ENCODE measurements around the gene PLXNA4.

DNA sequence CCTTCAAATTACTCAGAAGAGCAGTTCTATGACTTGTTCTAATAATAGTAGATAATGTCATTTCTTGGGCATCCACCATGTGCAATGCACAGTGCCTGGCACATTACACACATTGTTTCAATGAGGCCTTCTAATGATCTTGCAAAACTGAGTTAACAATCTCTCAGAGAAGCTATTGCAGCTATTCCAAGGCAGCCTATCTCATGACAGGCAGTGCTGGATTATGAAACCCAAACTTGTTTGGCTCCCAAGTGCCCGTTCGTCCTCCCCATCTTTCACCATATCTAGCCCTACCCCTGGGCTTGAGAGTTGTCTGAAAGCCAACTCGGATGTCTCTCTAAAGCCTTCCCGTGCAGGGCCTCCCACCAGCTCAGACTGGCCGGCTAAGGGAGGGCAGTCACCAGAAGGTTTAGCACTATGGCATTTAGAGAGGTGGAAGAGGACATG lies 405.1 kb downstream of the PLXNA4 start:
- TF ChIP-seq EZH2 (IDR thresholded peaks at IDR 0.05; ENCODE audit: borderline replicate concordance, insufficient read depth, low read depth, low read length, poor library complexity, severe bottlenecking) = no peak
- TF ChIP-seq, protein P1, sequence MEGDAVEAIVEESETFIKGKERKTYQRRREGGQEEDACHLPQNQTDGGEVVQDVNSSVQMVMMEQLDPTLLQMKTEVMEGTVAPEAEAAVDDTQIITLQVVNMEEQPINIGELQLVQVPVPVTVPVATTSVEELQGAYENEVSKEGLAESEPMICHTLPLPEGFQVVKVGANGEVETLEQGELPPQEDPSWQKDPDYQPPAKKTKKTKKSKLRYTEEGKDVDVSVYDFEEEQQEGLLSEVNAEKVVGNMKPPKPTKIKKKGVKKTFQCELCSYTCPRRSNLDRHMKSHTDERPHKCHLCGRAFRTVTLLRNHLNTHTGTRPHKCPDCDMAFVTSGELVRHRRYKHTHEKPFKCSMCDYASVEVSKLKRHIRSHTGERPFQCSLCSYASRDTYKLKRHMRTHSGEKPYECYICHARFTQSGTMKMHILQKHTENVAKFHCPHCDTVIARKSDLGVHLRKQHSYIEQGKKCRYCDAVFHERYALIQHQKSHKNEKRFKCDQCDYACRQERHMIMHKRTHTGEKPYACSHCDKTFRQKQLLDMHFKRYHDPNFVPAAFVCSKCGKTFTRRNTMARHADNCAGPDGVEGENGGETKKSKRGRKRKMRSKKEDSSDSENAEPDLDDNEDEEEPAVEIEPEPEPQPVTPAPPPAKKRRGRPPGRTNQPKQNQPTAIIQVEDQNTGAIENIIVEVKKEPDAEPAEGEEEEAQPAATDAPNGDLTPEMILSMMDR (IDR thresholded peaks at IDR 0.05) = no peak

Data from B cell (primary cell).